BLaER1 (cell line): ENCODE measurements around the gene INSR.

Experiments
- H3K27ac ChIP-seq: shearing (Covaris generic); formaldehyde crosslinking; 2 replicates; pipeline ENCODE4 v1.8.1; 2022
- H3K27me3 ChIP-seq: shearing (Covaris generic); formaldehyde crosslinking; 2 replicates; pipeline ENCODE4 v1.8.1; 2022
- H3K36me3 ChIP-seq: shearing (Covaris generic); formaldehyde crosslinking; 2 replicates; pipeline ENCODE4 v1.8.1; 2022
- H3K4me1 ChIP-seq: shearing (Covaris generic); formaldehyde crosslinking; 2 replicates; pipeline ENCODE4 v1.8.1; 2022
- H3K4me2 ChIP-seq: shearing (Covaris generic); formaldehyde crosslinking; 2 replicates; pipeline ENCODE4 v1.8.1; 2022
- H3K4me3 ChIP-seq: shearing (Covaris generic); formaldehyde crosslinking; 2 replicates; pipeline ENCODE4 v1.8.1; 2022
- H3K9ac ChIP-seq: shearing (Covaris generic); formaldehyde crosslinking; 2 replicates; pipeline ENCODE4 v1.8.1; 2022
- H3K9me3 ChIP-seq: shearing (Covaris generic); formaldehyde crosslinking; 2 replicates; pipeline ENCODE4 v1.8.1; 2022
- H4K20me1 ChIP-seq: shearing (Covaris generic); formaldehyde crosslinking; 2 replicates; pipeline ENCODE4 v1.8.1; 2022
- Cebpa-rat ChIP-seq: shearing (Covaris generic); IDR thresholded peaks from 2 replicates; pipeline ENCODE4 v1.8.1; 2022

Gene INSR

DNA sequence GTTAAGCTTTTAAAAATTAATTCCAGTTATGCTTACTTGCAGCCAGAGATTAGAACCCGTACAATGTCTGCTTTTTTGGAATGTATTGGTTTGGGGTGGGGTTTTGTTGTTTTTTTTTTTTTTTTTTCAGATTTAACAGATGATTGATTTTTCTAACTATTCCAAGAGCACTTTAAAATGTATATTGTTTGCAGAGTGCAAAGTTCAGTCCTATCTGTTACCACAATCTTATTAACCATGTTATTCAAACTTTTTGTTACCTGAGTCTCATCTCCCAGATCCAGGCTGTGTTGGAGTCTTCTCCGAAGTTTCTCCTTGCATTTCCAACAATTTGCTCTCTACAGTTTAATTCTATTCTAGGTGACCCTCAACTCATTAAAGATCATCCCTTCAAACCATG lies 91.3 kb downstream of the INSR start:
- Histone ChIP-seq H3K27me3 (no peaks in the 10 kb centered on the region), H3K9ac (no peak overlapping the region), H3K36me3 (peaks cover 33% of the 10 kb centered on the region), H3K9me3 (no peaks in the 10 kb centered on the region), H4K20me1 (peaks cover 93% of the 10 kb centered on the region), H3K4me1 (peaks cover 67% of the 10 kb centered on the region), H3K4me3 (no peak overlapping the region), H3K4me2 (no peak overlapping the region), H3K27ac (no peak overlapping the region)
- no peak for TF ChIP-seq Cebpa-rat

DNA sequence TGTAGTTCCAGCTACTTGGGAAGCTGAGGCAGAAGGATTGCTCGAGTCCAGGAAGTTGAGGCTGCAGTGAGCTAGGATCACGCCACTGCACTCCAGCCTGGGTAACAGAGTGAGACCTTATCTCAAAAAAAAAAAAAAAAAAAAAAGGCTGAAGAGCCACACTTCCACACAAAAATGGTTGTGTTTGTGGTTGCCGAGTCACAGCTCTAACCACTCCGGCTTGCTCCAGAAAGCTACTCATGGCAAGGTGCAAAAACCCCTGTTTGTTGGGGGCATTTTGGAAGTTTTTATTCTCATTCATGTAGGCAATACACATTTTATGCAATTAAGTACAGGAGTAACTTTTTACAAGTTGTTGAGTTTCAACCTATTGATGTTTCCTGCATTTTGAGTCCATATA lies 93.5 kb downstream of the INSR start:
- no peak for TF ChIP-seq Cebpa-rat
- Histone ChIP-seq H3K27ac (no peak overlapping the region), H3K4me1 (peaks cover 61% of the 10 kb centered on the region)

DNA sequence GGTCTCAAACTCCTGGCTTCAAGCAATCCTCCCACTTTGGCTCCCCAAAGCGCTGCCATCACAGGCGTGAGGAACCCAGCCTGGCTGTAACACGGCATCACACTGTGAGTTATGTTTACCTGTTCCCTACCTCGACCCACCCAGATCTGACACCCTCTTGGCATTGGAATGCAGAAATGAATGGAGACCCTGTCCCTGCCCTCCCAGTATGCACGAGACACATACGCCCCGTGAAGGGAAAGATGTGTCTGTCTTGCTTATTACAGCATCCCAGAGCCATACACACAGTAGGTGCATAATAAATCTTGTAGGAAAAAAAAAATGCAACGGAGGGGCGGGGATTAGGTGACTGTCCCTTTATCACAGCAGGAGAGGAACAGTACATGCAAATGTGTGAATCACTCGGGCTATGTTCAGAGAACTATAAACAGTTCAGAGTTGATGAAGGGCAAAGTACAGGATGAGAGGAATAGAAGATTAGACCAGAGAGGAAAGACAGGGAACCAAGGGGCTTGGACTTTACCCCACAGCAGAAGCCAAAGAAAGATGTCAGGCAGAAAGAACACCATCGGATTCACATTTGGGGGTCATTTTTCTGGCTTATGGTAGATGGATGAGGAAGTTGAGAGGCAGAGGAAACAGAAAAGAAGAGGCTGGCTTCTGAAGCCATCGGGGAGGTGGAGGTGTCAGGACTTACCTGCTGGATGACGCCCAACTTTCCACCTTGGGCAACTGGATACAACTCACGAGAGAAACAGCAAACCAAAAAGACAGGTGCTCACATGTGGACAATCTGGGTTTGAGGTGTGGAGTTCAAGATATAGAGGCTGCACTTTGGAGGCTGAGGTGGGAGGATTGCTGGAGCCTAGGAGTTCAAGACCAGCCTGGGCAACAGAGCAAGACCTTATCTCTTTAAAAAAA lies 94.3 kb downstream of the INSR start:
- H3K4me2 ChIP-seq: peak overlapping the region; percentile 78
- peaks cover 61% of the 10 kb centered on the region for H3K4me1 ChIP-seq
- H3K27me3 ChIP-seq: no peaks in the 10 kb centered on the region
- no peak overlapping the region for H3K4me3 ChIP-seq
- peaks cover 23% of the 10 kb centered on the region for H3K36me3 ChIP-seq
- H3K9me3 ChIP-seq: no peaks in the 10 kb centered on the region
- no peak overlapping the region for H3K9ac ChIP-seq
- peaks cover 74% of the 10 kb centered on the region for H4K20me1 ChIP-seq
- TF ChIP-seq Cebpa-rat: no peak
- H3K27ac ChIP-seq: no peak overlapping the region

More for the DNA sequence above, 93.5 kb downstream of the INSR start:
- H3K27me3 ChIP-seq: no peaks in the 10 kb centered on the region
- H3K9me3 ChIP-seq: no peaks in the 10 kb centered on the region
- peaks cover 26% of the 10 kb centered on the region for H3K36me3 ChIP-seq
- 0 out of 2 replicates have a peak overlapping the region, but pooled peaks have one; percentile 78 for H3K4me2 ChIP-seq
- H4K20me1 ChIP-seq: peaks cover 83% of the 10 kb centered on the region
- H3K9ac ChIP-seq: no peak overlapping the region
- H3K4me3 ChIP-seq: no peak overlapping the region

DNA sequence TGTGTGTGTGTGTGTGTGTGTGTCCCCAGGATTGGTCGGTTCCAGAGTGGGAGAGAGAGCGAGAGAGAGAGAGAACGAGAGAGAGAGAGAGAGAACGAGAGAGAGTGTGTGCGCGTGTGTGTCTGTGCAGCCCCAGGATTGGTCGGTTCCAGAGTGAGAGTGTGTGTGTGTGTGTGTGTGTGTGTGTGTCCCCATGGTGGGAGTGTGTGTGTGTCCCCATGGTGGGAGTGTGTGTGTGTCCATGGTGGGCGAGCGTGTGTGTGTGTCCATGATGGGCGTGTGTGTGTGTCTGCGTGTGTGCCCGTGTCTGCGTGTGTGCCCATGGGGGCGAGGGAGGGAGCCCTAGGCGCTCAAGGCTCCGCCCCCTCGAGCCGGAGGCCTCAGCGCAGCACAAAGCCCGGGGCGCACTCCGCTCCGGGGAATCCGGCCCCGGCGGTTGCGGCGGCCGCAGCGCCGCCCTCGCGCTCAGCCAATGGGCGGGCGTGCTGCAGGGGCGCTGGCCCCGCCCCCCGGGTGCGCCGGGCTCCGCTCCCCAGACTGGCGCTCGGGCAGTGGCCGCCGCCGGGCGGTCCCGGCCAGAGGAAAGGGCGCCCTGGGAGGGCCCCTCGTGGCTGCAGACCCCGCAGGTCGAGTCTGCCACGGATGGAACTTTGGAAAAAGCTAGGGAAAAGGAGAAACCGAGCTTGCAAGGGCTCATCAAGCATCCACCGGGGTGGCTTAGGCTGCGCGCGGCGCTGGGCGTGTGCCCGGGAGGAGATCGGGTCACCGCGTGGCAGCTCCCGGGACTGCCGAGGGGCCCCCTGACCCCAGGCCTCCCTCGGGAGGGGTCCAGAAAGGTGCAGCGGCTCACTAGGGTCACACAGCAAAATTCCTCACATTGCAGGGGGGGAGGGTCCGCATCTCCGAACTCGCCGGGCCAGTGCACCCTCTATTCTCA lies 96.2 kb downstream of the INSR start:
- Histone ChIP-seq H3K4me1 (peaks cover 66% of the 10 kb centered on the region), H3K4me3 (peak overlapping the region; percentile 74), H3K9me3 (no peaks in the 10 kb centered on the region), H3K27me3 (no peaks in the 10 kb centered on the region), H3K4me2 (peak overlapping the region; percentile 78), H4K20me1 (peaks cover 56% of the 10 kb centered on the region), H3K9ac (peak overlapping the region; percentile 77), H3K36me3 (peaks cover 11% of the 10 kb centered on the region), H3K27ac (peak overlapping the region; percentile 77)
- TF ChIP-seq Cebpa-rat: no peak

DNA sequence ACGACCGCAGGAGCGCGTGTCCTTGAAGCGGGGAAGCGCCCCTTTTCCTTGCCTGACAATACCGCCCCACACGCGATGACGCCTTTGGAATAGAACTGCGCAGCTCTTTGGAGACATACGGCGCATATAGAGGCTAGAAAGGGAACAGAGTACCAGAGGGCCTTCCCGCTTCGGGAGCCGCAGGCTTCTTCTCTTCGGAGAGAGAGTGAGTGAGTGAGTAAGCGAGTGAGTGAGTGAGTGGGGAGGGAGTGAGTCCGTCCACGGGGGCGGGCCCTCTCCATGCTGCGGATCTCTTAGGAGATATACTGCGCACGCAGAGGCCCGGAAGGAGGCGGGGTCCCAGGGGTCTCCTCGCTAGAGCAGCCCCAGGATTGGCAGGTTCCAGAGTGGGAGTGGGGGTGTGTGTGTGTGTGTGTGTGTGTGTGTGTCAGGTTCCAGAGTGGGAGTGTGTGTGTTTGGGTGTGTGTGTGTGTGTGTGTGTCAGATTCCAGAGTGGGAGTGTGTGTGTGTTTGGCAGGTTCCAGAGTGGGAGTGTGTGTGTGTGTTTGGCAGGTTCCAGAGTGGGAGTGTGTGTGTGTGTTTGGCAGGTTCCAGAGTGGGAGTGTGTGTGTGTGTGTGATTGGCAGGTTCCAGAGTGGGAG lies 97.0 kb downstream of the INSR start:
- Histone ChIP-seq H4K20me1 (peaks cover 48% of the 10 kb centered on the region), H3K4me1 (peaks cover 74% of the 10 kb centered on the region), H3K36me3 (peaks cover 10% of the 10 kb centered on the region; the same call in 1 of the 2 replicates), H3K27ac (peak overlapping the region; percentile 56; the same call in 1 of the 2 replicates), H3K9ac (peak overlapping the region; percentile 32; the same call in 1 of the 2 replicates), H3K4me2 (peak overlapping the region; percentile 78), H3K9me3 (no peaks in the 10 kb centered on the region), H3K4me3 (peak overlapping the region; percentile 74), H3K27me3 (no peaks in the 10 kb centered on the region)
- no peak for TF ChIP-seq Cebpa-rat

DNA sequence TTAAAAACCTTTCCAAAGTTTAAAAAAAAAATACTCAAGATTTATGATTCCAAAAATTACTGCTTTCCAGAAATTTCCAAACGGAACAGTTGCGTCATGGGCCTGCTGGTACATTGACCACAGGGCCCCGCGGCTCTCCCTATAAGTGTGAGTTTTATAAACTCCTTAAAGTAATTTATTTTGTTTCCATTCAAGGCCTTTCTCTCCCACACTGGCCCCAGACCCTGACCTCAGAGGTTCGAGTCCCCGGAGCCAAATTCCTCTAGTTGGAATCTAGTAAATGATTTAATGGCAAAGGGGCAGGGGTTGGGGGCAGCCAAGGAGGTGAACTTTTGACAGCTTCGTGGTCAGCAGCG lies 97.5 kb downstream of the INSR start:
- Histone ChIP-seq H3K4me1 (peaks cover 79% of the 10 kb centered on the region), H3K9ac (no peak overlapping the region; the same call in 1 of the 2 replicates), H3K9me3 (no peaks in the 10 kb centered on the region), H3K36me3 (peaks cover 10% of the 10 kb centered on the region; the same call in 1 of the 2 replicates), H4K20me1 (peaks cover 43% of the 10 kb centered on the region), H3K27ac (0 out of 2 replicates have a peak overlapping the region, but pooled peaks have one; percentile 4), H3K27me3 (no peaks in the 10 kb centered on the region), H3K4me2 (peak overlapping the region; percentile 78), H3K4me3 (peak overlapping the region; percentile 74)
- TF ChIP-seq Cebpa-rat: no peak

DNA sequence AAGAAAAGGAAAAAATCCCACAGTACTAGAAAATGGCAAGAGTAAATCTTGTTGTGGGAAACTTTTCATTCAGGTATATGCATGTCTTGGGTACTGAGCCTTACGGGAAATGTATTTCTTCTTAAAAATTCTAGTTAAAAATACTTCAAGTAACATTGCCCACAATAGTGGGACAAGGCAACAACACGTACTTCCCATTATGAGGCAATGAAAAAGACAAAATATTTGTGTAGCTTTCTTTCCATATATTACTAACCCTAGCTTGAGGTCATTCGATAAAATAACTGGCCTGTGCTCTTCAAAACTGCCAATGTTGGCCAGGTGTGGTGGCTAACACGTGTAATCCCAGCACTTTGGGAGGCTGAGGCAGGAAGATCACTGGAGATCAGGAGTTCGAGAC lies 99.2 kb downstream of the INSR start:
- peaks cover 87% of the 10 kb centered on the region for H3K4me1 ChIP-seq

DNA sequence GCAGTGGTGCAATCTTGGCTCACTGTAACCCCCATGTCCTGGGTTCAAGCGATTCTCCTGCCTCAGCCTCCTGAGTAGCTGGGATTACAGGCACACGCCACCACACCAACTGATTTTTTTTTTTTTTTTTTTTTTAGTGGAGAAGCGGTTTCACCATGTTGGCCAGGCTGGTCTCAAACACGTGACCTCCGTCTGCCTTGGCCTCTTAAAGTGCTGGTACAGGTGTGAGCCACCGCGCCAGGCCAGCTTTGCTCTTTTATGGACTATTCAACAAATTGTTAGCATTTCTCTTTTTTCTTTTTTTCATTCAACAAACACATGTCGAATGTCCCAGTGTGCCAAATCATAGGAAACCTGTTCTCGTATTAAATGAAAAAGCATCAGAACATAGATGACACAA lies 99.6 kb downstream of the INSR start:
- H3K9ac ChIP-seq: no peak overlapping the region
- H3K9me3 ChIP-seq: no peaks in the 10 kb centered on the region
- no peak overlapping the region for H3K27ac ChIP-seq
- no peak for TF ChIP-seq Cebpa-rat
- no peaks in the 10 kb centered on the region for H3K27me3 ChIP-seq
- H3K4me1 ChIP-seq: peaks cover 87% of the 10 kb centered on the region
- no peak overlapping the region for H3K4me3 ChIP-seq
- peaks cover 23% of the 10 kb centered on the region for H4K20me1 ChIP-seq
- H3K36me3 ChIP-seq: peaks cover 10% of the 10 kb centered on the region; the same call in 1 of the 2 replicates
- no peak overlapping the region for H3K4me2 ChIP-seq

More for the DNA sequence above, 99.2 kb downstream of the INSR start:
- Histone ChIP-seq H3K36me3 (peaks cover 10% of the 10 kb centered on the region; the same call in 1 of the 2 replicates), H4K20me1 (peaks cover 28% of the 10 kb centered on the region), H3K4me3 (no peak overlapping the region), H3K9ac (no peak overlapping the region), H3K9me3 (no peaks in the 10 kb centered on the region), H3K4me2 (0 out of 2 replicates have a peak overlapping the region, but pooled peaks have one; percentile 2), H3K27me3 (no peaks in the 10 kb centered on the region), H3K27ac (no peak overlapping the region)
- no peak for TF ChIP-seq Cebpa-rat

DNA sequence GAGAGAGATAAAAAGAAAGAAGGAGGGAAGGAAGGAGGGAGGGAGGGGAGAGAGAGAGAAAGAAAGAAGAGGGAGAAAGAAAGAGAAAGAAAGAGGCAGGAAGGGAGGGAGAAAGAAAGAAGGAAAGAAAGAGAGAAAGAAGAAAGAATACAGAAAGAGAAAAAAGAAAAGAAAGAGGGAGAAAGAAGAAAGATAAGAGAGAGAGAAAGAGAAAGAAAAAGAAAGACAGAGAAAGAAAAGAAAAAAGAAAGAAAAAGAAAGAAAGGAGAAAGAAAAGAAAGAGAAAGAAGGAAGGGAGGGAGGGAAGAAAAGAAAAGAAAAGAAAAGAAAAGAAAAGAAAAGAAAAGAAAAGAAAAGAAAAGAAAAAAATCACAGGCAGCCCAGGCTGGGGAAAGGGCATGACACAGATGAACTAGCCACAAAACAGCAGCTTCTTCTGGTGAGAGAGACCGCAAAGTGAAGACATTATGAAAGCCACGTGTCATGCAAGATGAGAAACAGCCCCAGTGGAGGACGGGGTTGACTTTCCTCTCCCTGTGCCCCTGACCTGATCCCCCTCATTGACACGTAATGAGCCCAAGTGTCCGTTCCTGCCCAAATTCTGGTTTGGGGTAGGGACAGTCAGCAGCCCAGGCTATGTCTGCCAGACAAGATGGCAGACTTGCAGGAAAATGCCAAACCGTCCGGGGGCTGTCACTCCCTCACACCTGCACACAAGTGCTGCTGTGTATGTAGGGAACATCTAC lies 102.1 kb downstream of the INSR start:
- TF ChIP-seq Cebpa-rat: no peak
- H3K4me3 ChIP-seq: peak overlapping the region; percentile 34; the same call in 1 of the 2 replicates
- H3K4me2 ChIP-seq: peak overlapping the region; percentile 88

More for the DNA sequence above, 102.1 kb downstream of the INSR start:
- H3K27me3 ChIP-seq: no peaks in the 10 kb centered on the region
- no peaks in the 10 kb centered on the region for H3K9me3 ChIP-seq
- peak overlapping the region; percentile 80 for H3K27ac ChIP-seq
- peaks cover 100% of the 10 kb centered on the region for H3K4me1 ChIP-seq
- peaks cover 15% of the 10 kb centered on the region for H4K20me1 ChIP-seq
- peak overlapping the region; percentile 59 for H3K9ac ChIP-seq
- H3K36me3 ChIP-seq: peaks cover 10% of the 10 kb centered on the region; the same call in 1 of the 2 replicates
